WTC11 (cell line): ENCODE measurements around the gene MTCL1. TPM values are rescaled to one million over a fixed set of nuclear protein-coding genes. Genes with fewer than 3 reads are reported as not detected.
A peak's percentile ranks its signal among the peaks of the same experiment; 100 is the strongest.

Experiments
- ATAC-seq: fragments of 200-7000 bp; cut with Tn5 transposase; 2 replicates; pipeline ENCODE4 v1.10.0; 2021; ENCODE audit warnings: mild to moderate bottlenecking, moderate library complexity
- CTCF ChIA-PET: fragments of 300-600 bp; sonication (Branson Sonifier 250); formaldehyde crosslinking; loops from one replicate; lab custom pipeline; 2021; ENCODE audit warnings: antibody characterized with exemption; lab: Charles Lee
- POLR2A ChIA-PET: fragments of 350-600 bp; sonication (Branson Sonifier 250); formaldehyde crosslinking; loops from one replicate; lab custom pipeline; 2021; ENCODE audit warnings: antibody characterized with exemption; lab: Charles Lee
- DNase-seq: peaks from one replicate; pipeline ENCODE4 v3.0.0; 2021; ENCODE audit warnings: low spot score
- H3K27ac Mint-ChIP-seq: 2 replicates; pipeline ENCODE4 v1.8.0; 2021; ENCODE audit warnings: mixed read lengths
- H3K27me3 Mint-ChIP-seq: 2 replicates; pipeline ENCODE4 v1.8.0; 2021; ENCODE audit warnings: low read depth, mild to moderate bottlenecking, moderate library complexity, mixed read lengths
- H3K36me3 Mint-ChIP-seq: 2 replicates; pipeline ENCODE4 v1.8.0; 2021; ENCODE audit warnings: mixed read lengths
- H3K4me1 Mint-ChIP-seq: 2 replicates; pipeline ENCODE4 v1.8.0; 2022; ENCODE audit warnings: mixed read lengths
- H3K4me3 Mint-ChIP-seq: 2 replicates; pipeline ENCODE4 v1.8.0; 2021; ENCODE audit warnings: mild to moderate bottlenecking, moderate library complexity, mixed read lengths
- H3K9me3 Mint-ChIP-seq: 2 replicates; pipeline ENCODE4 v1.8.0; 2021; ENCODE audit warnings: mixed read lengths
- ARID4B ChIP-seq: sonication (generic); formaldehyde crosslinking; IDR thresholded peaks from 2 replicates; pipeline ENCODE4 v1.8.0; 2023; ENCODE audit warnings: missing genetic modification reagents, mild to moderate bottlenecking, borderline replicate concordance
- ETV6 ChIP-seq: sonication (generic); formaldehyde crosslinking; IDR thresholded peaks from 2 replicates; pipeline ENCODE4 v1.8.1; 2022; ENCODE audit warnings: mild to moderate bottlenecking, missing genetic modification reagents
- GABPB1 ChIP-seq: sonication (generic); formaldehyde crosslinking; IDR thresholded peaks from 2 replicates; pipeline ENCODE4 v1.8.1; 2023; ENCODE audit warnings: mild to moderate bottlenecking, missing genetic modification reagents
- GRHL2 ChIP-seq: fragments of 250-450 bp; sonication (Bioruptor Pico); IDR thresholded peaks from 2 replicates; pipeline ENCODE4 v1.8.0; 2022; ENCODE audit warnings: mild to moderate bottlenecking, moderate library complexity; ENCODE audit not compliant: insufficient replicate concordance, severe bottlenecking
- GTF2I ChIP-seq: fragments of 250-450 bp; sonication (Bioruptor Pico); conservative IDR thresholded peaks from 2 replicates; pipeline ENCODE4 v1.4.0; 2021; ENCODE audit warnings: mild to moderate bottlenecking
- IRF1 ChIP-seq: sonication (generic); formaldehyde crosslinking; IDR thresholded peaks from 2 replicates; pipeline ENCODE4 v1.8.0; 2023; ENCODE audit warnings: missing genetic modification reagents
- NFYB ChIP-seq: sonication (generic); formaldehyde crosslinking; conservative IDR thresholded peaks from 2 replicates; pipeline ENCODE4 v1.8.0; 2022; ENCODE audit warnings: low read depth, missing genetic modification reagents
- PREB ChIP-seq: sonication (generic); formaldehyde crosslinking; IDR thresholded peaks from 2 replicates; pipeline ENCODE4 v1.8.1; 2022; ENCODE audit warnings: mild to moderate bottlenecking, missing genetic modification reagents, moderate library complexity, borderline replicate concordance
- PRRX2 ChIP-seq: fragments of 250-450 bp; sonication (Bioruptor Pico); IDR thresholded peaks from 2 replicates; pipeline ENCODE4 v1.8.0; 2021; ENCODE audit warnings: mild to moderate bottlenecking
- SOX15 ChIP-seq: fragments of 250-450 bp; sonication (Bioruptor Pico); IDR thresholded peaks from 2 replicates; pipeline ENCODE4 v1.9.0; 2021; ENCODE audit warnings: mild to moderate bottlenecking
- ZNF317 ChIP-seq: sonication (generic); formaldehyde crosslinking; IDR thresholded peaks from 2 replicates; pipeline ENCODE4 v1.8.1; 2023; ENCODE audit warnings: low read depth, mild to moderate bottlenecking, moderate library complexity, missing genetic modification reagents, borderline replicate concordance
- ZNF396 ChIP-seq: fragments of 250-450 bp; sonication (Bioruptor Pico); IDR thresholded peaks from 2 replicates; pipeline ENCODE4 v1.8.0; 2021; ENCODE audit warnings: mild to moderate bottlenecking, moderate library complexity, borderline replicate concordance
- ZNF423 ChIP-seq: fragments of 250-450 bp; sonication (Bioruptor Pico); IDR thresholded peaks from 2 replicates; pipeline ENCODE4 v2.1.2; 2022; ENCODE audit warnings: mild to moderate bottlenecking, moderate library complexity
- ZSCAN18 ChIP-seq: fragments of 250-450 bp; sonication (Bioruptor Pico); IDR thresholded peaks from 2 replicates; pipeline ENCODE4 v2.1.2; 2022; ENCODE audit warnings: mild to moderate bottlenecking, moderate library complexity
- total RNA-seq: library from RNA; stranded (reverse); gene quantifications from 3 replicates; pipeline ENCODE4 v1.2.3, GENCODE V29; 2021
- TF ChIP-seq, protein P1 (sequence below): sonication (generic); formaldehyde crosslinking; IDR thresholded peaks from 2 replicates; pipeline ENCODE4 v1.8.1; 2022; ENCODE audit warnings: missing genetic modification reagents, borderline replicate concordance
- TF ChIP-seq, protein P2 (sequence below): sonication (generic); formaldehyde crosslinking; conservative IDR thresholded peaks from 2 replicates; pipeline ENCODE4 v1.8.1; 2023; ENCODE audit warnings: mild to moderate bottlenecking, low read depth, missing genetic modification reagents, moderate library complexity
- TF ChIP-seq, protein P3 (sequence below): sonication (generic); formaldehyde crosslinking; conservative IDR thresholded peaks from 2 replicates; pipeline ENCODE4 v1.8.1; 2022; ENCODE audit warnings: mild to moderate bottlenecking, missing genetic modification reagents
- TF ChIP-seq, protein P4 (sequence below): sonication (generic); formaldehyde crosslinking; IDR thresholded peaks from 2 replicates; pipeline ENCODE4 v1.8.1; 2023; ENCODE audit warnings: mild to moderate bottlenecking, moderate library complexity, missing genetic modification reagents

MTCL1 gene
- total RNA-seq, 1 experiment from 2014 or later: 64.3 TPM

DNA sequence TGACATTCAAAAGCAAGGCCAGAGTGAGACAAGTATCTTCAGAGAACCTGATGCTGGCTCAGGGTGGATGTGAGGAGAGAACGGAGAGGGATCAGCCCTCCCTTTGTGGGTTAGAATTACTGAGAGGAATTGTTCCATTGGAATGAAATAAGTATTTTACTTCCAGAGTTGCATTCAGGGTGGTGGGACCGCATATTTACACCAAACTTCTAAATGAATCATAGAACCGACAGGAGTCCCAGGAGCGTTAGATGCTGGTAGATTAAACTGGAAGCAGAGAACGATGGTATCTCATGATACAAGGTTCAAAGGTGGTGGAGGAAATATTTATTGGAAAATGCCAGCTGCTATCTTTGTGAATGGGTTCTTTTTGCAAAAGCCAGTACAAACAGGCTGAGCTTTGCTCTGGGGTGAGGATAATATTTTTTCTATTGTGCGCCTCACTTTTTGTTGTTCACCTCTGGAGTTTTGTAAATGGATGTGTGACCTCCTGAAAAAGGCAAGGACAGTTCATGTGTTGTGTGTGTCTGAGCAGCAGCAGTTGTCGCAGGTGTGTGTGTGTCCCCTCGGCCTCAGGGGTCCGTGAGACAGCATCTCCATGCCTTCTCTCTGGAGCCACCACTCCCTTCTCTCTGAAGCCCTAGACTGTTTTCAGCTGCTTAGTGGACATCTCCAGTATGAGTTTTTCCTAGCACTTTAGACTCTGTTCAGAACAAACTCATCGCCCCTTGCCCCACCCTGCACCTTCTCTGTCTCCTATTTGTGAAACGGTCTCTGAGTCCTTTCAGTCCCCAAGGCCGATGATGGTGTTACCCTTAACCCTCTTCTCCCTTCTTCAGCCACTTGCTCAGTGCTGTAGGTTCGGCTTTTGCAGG, 17.8 kb downstream of the MTCL1 start:
- Mint-ChIP-seq H3K27ac (peak overlapping the region; percentile 75), H3K9me3 (peaks cover 7% of the 10 kb centered on the region), H3K36me3 (peaks cover 50% of the 10 kb centered on the region), H3K4me3 (no peak overlapping the region), H3K27me3 (no peaks in the 10 kb centered on the region), H3K4me1 (peaks cover 55% of the 10 kb centered on the region)
- POLR2A ChIA-PET: no interaction called here
- TF ChIP-seq, protein P1, sequence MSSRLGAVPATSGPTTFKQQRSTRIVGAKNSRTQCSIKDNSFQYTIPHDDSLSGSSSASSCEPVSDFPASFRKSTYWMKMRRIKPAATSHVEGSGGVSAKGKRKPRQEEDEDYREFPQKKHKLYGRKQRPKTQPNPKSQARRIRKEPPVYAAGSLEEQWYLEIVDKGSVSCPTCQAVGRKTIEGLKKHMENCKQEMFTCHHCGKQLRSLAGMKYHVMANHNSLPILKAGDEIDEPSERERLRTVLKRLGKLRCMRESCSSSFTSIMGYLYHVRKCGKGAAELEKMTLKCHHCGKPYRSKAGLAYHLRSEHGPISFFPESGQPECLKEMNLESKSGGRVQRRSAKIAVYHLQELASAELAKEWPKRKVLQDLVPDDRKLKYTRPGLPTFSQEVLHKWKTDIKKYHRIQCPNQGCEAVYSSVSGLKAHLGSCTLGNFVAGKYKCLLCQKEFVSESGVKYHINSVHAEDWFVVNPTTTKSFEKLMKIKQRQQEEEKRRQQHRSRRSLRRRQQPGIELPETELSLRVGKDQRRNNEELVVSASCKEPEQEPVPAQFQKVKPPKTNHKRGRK: no peak
- no peak for TF ChIP-seq GABPB1
- TF ChIP-seq ARID4B: no peak
- TF ChIP-seq ETV6 (CRISPR knock-in tag): no peak
- no peak for TF ChIP-seq PRRX2 (CRISPR knock-in tag)
- TF ChIP-seq PREB: no peak
- no peak for TF ChIP-seq ZNF423 (CRISPR knock-in tag)
- no peak for TF ChIP-seq GTF2I
- no peak for TF ChIP-seq ZSCAN18 (CRISPR knock-in tag)
- TF ChIP-seq, protein P2, sequence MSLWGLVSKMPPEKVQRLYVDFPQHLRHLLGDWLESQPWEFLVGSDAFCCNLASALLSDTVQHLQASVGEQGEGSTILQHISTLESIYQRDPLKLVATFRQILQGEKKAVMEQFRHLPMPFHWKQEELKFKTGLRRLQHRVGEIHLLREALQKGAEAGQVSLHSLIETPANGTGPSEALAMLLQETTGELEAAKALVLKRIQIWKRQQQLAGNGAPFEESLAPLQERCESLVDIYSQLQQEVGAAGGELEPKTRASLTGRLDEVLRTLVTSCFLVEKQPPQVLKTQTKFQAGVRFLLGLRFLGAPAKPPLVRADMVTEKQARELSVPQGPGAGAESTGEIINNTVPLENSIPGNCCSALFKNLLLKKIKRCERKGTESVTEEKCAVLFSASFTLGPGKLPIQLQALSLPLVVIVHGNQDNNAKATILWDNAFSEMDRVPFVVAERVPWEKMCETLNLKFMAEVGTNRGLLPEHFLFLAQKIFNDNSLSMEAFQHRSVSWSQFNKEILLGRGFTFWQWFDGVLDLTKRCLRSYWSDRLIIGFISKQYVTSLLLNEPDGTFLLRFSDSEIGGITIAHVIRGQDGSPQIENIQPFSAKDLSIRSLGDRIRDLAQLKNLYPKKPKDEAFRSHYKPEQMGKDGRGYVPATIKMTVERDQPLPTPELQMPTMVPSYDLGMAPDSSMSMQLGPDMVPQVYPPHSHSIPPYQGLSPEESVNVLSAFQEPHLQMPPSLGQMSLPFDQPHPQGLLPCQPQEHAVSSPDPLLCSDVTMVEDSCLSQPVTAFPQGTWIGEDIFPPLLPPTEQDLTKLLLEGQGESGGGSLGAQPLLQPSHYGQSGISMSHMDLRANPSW (CRISPR knock-in tag): no peak
- no peak for TF ChIP-seq IRF1 (CRISPR knock-in tag)
- TF ChIP-seq NFYB (CRISPR knock-in tag): no peak
- TF ChIP-seq, protein P3, sequence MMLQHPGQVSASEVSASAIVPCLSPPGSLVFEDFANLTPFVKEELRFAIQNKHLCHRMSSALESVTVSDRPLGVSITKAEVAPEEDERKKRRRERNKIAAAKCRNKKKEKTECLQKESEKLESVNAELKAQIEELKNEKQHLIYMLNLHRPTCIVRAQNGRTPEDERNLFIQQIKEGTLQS (CRISPR knock-in tag): no peak
- TF ChIP-seq ZNF396: no peak
- TF ChIP-seq, protein P4, sequence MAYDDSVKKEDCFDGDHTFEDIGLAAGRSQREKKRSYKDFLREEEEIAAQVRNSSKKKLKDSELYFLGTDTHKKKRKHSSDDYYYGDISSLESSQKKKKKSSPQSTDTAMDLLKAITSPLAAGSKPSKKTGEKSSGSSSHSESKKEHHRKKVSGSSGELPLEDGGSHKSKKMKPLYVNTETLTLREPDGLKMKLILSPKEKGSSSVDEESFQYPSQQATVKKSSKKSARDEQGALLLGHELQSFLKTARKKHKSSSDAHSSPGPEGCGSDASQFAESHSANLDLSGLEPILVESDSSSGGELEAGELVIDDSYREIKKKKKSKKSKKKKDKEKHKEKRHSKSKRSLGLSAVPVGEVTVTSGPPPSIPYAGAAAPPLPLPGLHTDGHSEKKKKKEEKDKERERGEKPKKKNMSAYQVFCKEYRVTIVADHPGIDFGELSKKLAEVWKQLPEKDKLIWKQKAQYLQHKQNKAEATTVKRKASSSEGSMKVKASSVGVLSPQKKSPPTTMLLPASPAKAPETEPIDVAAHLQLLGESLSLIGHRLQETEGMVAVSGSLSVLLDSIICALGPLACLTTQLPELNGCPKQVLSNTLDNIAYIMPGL: no peak
- no peak for TF ChIP-seq ZNF317
- no peak for TF ChIP-seq GRHL2 (CRISPR knock-in tag)
- no peak for TF ChIP-seq SOX15 (CRISPR knock-in tag)
- CTCF ChIA-PET: interaction anchor here (1.4 to 1.6 kb wide), 2 partner anchors 9 to 265 kb away, joined by 3 to 5 read pairs; no protein-coding TSS in a partner anchor
- DNase-seq: no peak
- ATAC-seq: no peak
